Peyer's patch (tissue), 4 donors: ENCODE results near the gene RXFP1. TPM values are rescaled to one million over a fixed set of nuclear protein-coding genes. Genes with fewer than 3 reads are reported as not detected.

Experiments
- DNase-seq, 3 donors: peaks; one replicate each; pipeline ENCODE4 v3.0.0-alpha.2; 2017 to 2019
- H3K27ac ChIP-seq, 4 donors: fragments of 200-600 bp; sonication (generic); one replicate each; pipeline ENCODE4 v1.5.1; 2016 to 2019
- H3K27me3 ChIP-seq, 2 donors: fragments of 200-600 bp; sonication (generic); one replicate each; pipeline ENCODE4 v1.5.1; 2019
- H3K36me3 ChIP-seq, 3 donors: fragments of 200-600 bp; sonication (generic); one replicate each; pipeline ENCODE4 v1.5.1; 2016 to 2019
- H3K4me1 ChIP-seq, 4 donors: fragments of 200-600 bp; sonication (generic); one replicate each; pipeline ENCODE4 v1.5.1; 2016 to 2019
- H3K4me3 ChIP-seq, 4 donors: fragments of 200-600 bp; sonication (generic); 1 replicate in 3 of 4; 2 replicates in 1 of 4; pipeline ENCODE4 v1.5.1; 2016 to 2019; ENCODE audit warnings: mild to moderate bottlenecking in 1 of 4
- H3K9me3 ChIP-seq, 4 donors: fragments of 200-600 bp; sonication (generic); one replicate each; pipeline ENCODE4 v1.5.1; 2016 to 2019; ENCODE audit warnings: mild to moderate bottlenecking in 1 of 4
- CTCF ChIP-seq, 6 experiments: fragments of 450-650 bp in 4 of 6; fragments of 200-600 bp in 2 of 6; sonication (generic) in 1 of 6; IDR thresholded peaks; one replicate each; pipeline ENCODE4 v1.5.1; 2017 to 2019; ENCODE audit warnings: antibody characterized with exemption in 6 of 6, mild to moderate bottlenecking in 3 of 6, moderate library complexity in 1 of 6
- POLR2A ChIP-seq, 2 donors: fragments of 450-650 bp; IDR thresholded peaks; one replicate each; pipeline ENCODE4 v1.5.1; 2017; ENCODE audit warnings: antibody characterized with exemption in 2 of 2, mild to moderate bottlenecking in 2 of 2, moderate library complexity in 2 of 2
- total RNA-seq, 4 donors: library from RNA; depleted of rRNA; stranded (reverse); fragments of >200 nt; gene quantifications; one replicate each; pipeline ENCODE4 v1.1.0, GENCODE V29; 2016

RXFP1 gene
- total RNA-seq, 4 donors from 2014 or later: 0.38 to 0.54 TPM; not detected in 2

- Histone ChIP-seq H3K27me3 (no peaks in the 10 kb centered on the region), H3K4me1 (no peaks in the 10 kb centered on the region), H3K4me3 (no peak overlapping the region), H3K9me3 (no peaks in the 10 kb centered on the region), H3K27ac (no peak overlapping the region), H3K36me3 (no peaks in the 10 kb centered on the region)
- no peak for DNase-seq
- TF ChIP-seq POLR2A (IDR thresholded peaks at IDR 0.05): no peak
- no peak for TF ChIP-seq CTCF (IDR thresholded peaks at IDR 0.05)
These were observed 50.9 kb downstream of the RXFP1 start for GRCh38 chr4:158572608-158573007.

GRCh38 chr4:158578476-158578875, 56.8 kb downstream of the RXFP1 start:
- Histone ChIP-seq H3K27ac (no peak overlapping the region), H3K4me3 (no peak overlapping the region), H3K4me1 (no peaks in the 10 kb centered on the region), H3K9me3 (no peaks in the 10 kb centered on the region), H3K27me3 (no peaks in the 10 kb centered on the region), H3K36me3 (no peaks in the 10 kb centered on the region)
- DNase-seq: no peak
- TF ChIP-seq POLR2A (IDR thresholded peaks at IDR 0.05): no peak
- no peak for TF ChIP-seq CTCF (IDR thresholded peaks at IDR 0.05)

GRCh38 chr4:158580064-158580463, 58.4 kb downstream of the RXFP1 start:
- no peaks in the 10 kb centered on the region for H3K36me3 ChIP-seq
- no peaks in the 10 kb centered on the region for H3K9me3 ChIP-seq
- H3K4me1 ChIP-seq: no peaks in the 10 kb centered on the region
- TF ChIP-seq POLR2A (IDR thresholded peaks at IDR 0.05): no peak
- TF ChIP-seq CTCF (IDR thresholded peaks at IDR 0.05): no peak
- H3K27ac ChIP-seq: no peak overlapping the region
- H3K4me3 ChIP-seq: no peak overlapping the region
- H3K27me3 ChIP-seq: no peaks in the 10 kb centered on the region
- no peak for DNase-seq

GRCh38 chr4:158581161-158581560, 59.5 kb downstream of the RXFP1 start:
- TF ChIP-seq POLR2A (IDR thresholded peaks at IDR 0.05) (no peak), CTCF (IDR thresholded peaks at IDR 0.05) (no peak)
- H3K4me3 ChIP-seq: no peak overlapping the region
- DNase-seq: no peak
- H3K9me3 ChIP-seq: no peaks in the 10 kb centered on the region
- no peaks in the 10 kb centered on the region for H3K27me3 ChIP-seq
- no peaks in the 10 kb centered on the region for H3K36me3 ChIP-seq
- no peak overlapping the region for H3K27ac ChIP-seq
- H3K4me1 ChIP-seq: no peaks in the 10 kb centered on the region

GRCh38 chr4:158586881-158587280, 65.2 kb downstream of the RXFP1 start:
- TF ChIP-seq CTCF (IDR thresholded peaks at IDR 0.05) (no peak), POLR2A (IDR thresholded peaks at IDR 0.05) (no peak)
- H3K9me3 ChIP-seq: no peaks in the 10 kb centered on the region
- no peak for DNase-seq
- H3K4me3 ChIP-seq: no peak overlapping the region
- no peaks in the 10 kb centered on the region for H3K36me3 ChIP-seq
- H3K27me3 ChIP-seq: no peaks in the 10 kb centered on the region
- H3K27ac ChIP-seq: no peak overlapping the region
- no peaks in the 10 kb centered on the region for H3K4me1 ChIP-seq

GRCh38 chr4:158588285-158588684, 66.6 kb downstream of the RXFP1 start:
- H3K4me3 ChIP-seq: no peak overlapping the region
- TF ChIP-seq POLR2A (IDR thresholded peaks at IDR 0.05) (no peak), CTCF (IDR thresholded peaks at IDR 0.05) (no peak)
- H3K27ac ChIP-seq: no peak overlapping the region
- no peaks in the 10 kb centered on the region for H3K9me3 ChIP-seq
- H3K36me3 ChIP-seq: no peaks in the 10 kb centered on the region
- no peak for DNase-seq
- no peaks in the 10 kb centered on the region for H3K4me1 ChIP-seq
- no peaks in the 10 kb centered on the region for H3K27me3 ChIP-seq
